ENCODE data around the gene AP1S3.

DNA sequence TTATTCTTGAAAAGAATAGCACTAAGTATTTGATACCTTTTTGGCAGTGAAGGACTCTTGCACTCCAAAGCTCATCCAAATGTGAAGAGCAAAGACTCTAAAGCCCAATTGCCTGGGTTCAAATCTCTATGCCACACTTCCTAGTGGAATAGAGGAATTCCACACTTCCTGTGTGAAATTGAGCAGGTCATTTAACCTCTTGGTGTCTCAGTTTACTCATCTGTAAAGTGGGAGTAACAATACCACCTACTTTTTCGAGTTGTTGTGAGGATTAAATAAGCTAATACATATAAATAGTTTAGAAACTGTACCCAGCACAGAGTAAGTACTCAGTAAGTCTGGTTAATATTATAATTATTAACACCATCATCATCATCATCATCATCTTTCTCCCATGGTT is 72.6 kb downstream of the AP1S3 start:
- TF ChIP-seq POLR2A (IDR thresholded peaks at IDR 0.05) (no peak), CTCF (IDR thresholded peaks at IDR 0.05 in 8 of 11, conservative IDR thresholded peaks at IDR 0.05 in 3 of 11) (no peak), POLR2AphosphoS5 (IDR thresholded peaks at IDR 0.05) (no peak)
